Measurements from ENCODE around the gene SLC38A5. TPM values are rescaled to one million over a fixed set of nuclear protein-coding genes. Genes with fewer than 3 reads are reported as not detected.
"Not testable (repeated sequence)": the region's sequence is repeated elsewhere in the genome, so short reads cannot be mapped to it uniquely, and the experiment has no call there.

The SLC38A5 gene
- total RNA-seq, 4 donors from 2014 or later, result 5.7 to 14.3 (median 11.3) TPM

GRCh38 chrX:48456628-48457331 lies 13.3 kb downstream of the SLC38A5 start:
- TF ChIP-seq EP300 (IDR thresholded peaks at IDR 0.05; ENCODE audit: low read depth) (no peak), CTCF (IDR thresholded peaks at IDR 0.05) (no peak), POLR2A (IDR thresholded peaks at IDR 0.05) (no peak), POLR2AphosphoS5 (IDR thresholded peaks at IDR 0.05) (no peak)
- no peaks in the 10 kb centered on the region for H3K36me3 ChIP-seq
- 79% methylated on average over 6 of the region's 6 CpGs; no CpG with 5 or more reads in 1 of the 2 donors for WGBS, 2 donors (ENCODE audit: low coverage in 1 of 2)
- in situ Hi-C loops (cut with MboI; ENCODE audit: low pct_ligation_motif_present in 1 of 4, low pct_unique_long_range_greater_than_20kb in 1 of 4, low sequenced_read_pairs in 3 of 4), result no loop called here
- DNase-seq, result no peak
- H3K27ac ChIP-seq, result no peak overlapping the region
- H3K9me3 ChIP-seq, result no peaks in the 10 kb centered on the region
- intact Hi-C loops (cut with DNase I; ENCODE audit: low total_unique reads), result no loop called here
- H3K4me1 ChIP-seq, result no peaks in the 10 kb centered on the region
- H3K27me3 ChIP-seq, result no peaks in the 10 kb centered on the region
- no peak overlapping the region for H3K4me3 ChIP-seq

GRCh38 chrX:48451708-48452107 lies 18.4 kb downstream of the SLC38A5 start:
- intact Hi-C loops (cut with DNase I; ENCODE audit: low total_unique reads), result no loop called here
- no peak overlapping the region for H3K4me3 ChIP-seq
- no peaks in the 10 kb centered on the region for H3K27me3 ChIP-seq
- no peak for DNase-seq
- in situ Hi-C loops (cut with MboI; ENCODE audit: low pct_ligation_motif_present in 1 of 4, low pct_unique_long_range_greater_than_20kb in 1 of 4, low sequenced_read_pairs in 3 of 4), result no loop called here
- H3K27ac ChIP-seq, result no peak overlapping the region
- WGBS, 2 donors (ENCODE audit: low coverage in 1 of 2), result 8 to 47% methylated on average over 2 to 4 of the region's 4 CpGs
- H3K9me3 ChIP-seq, result no peaks in the 10 kb centered on the region
- H3K36me3 ChIP-seq, result no peaks in the 10 kb centered on the region
- no peaks in the 10 kb centered on the region for H3K4me1 ChIP-seq
- TF ChIP-seq POLR2A (IDR thresholded peaks at IDR 0.05) (no peak), POLR2AphosphoS5 (IDR thresholded peaks at IDR 0.05) (no peak), EP300 (IDR thresholded peaks at IDR 0.05; ENCODE audit: low read depth) (no peak), CTCF (IDR thresholded peaks at IDR 0.05) (no peak)

GRCh38 chrX:48450076-48450475 lies 20.0 kb downstream of the SLC38A5 start:
- H3K4me1 ChIP-seq, result no peaks in the 10 kb centered on the region
- no peak for DNase-seq
- intact Hi-C loops (cut with DNase I; ENCODE audit: low total_unique reads), result no loop called here
- no peak overlapping the region for H3K4me3 ChIP-seq
- in situ Hi-C loops (cut with MboI; ENCODE audit: low pct_ligation_motif_present in 1 of 4, low pct_unique_long_range_greater_than_20kb in 1 of 4, low sequenced_read_pairs in 3 of 4), result no loop called here
- no peaks in the 10 kb centered on the region for H3K9me3 ChIP-seq
- no peaks in the 10 kb centered on the region for H3K27me3 ChIP-seq
- H3K36me3 ChIP-seq, result no peaks in the 10 kb centered on the region
- TF ChIP-seq POLR2A (IDR thresholded peaks at IDR 0.05), result no peak
- no peak for TF ChIP-seq CTCF (IDR thresholded peaks at IDR 0.05)
- no peak for TF ChIP-seq EP300 (IDR thresholded peaks at IDR 0.05; ENCODE audit: low read depth)
- TF ChIP-seq POLR2AphosphoS5 (IDR thresholded peaks at IDR 0.05), result no peak
- no peak overlapping the region for H3K27ac ChIP-seq

GRCh38 chrX:48447201-48447600 lies 22.9 kb downstream of the SLC38A5 start:
- H3K9me3 ChIP-seq; H3K36me3 ChIP-seq; DNase-seq; intact Hi-C loops (cut with DNase I; ENCODE audit: low total_unique reads); H3K27me3 ChIP-seq; H3K27ac ChIP-seq; H3K4me1 ChIP-seq; H3K4me3 ChIP-seq; in situ Hi-C loops (cut with MboI; ENCODE audit: low pct_ligation_motif_present in 1 of 4, low pct_unique_long_range_greater_than_20kb in 1 of 4, low sequenced_read_pairs in 3 of 4): not testable (repeated sequence)
- 93% methylated on average over 6 of the region's 6 CpGs; no CpG with 5 or more reads in 1 of the 2 donors for WGBS, 2 donors (ENCODE audit: low coverage in 1 of 2)

GRCh38 chrX:48433713-48434112 lies 36.3 kb downstream of the SLC38A5 start:
- H3K36me3 ChIP-seq; H3K27ac ChIP-seq; in situ Hi-C loops (cut with MboI; ENCODE audit: low pct_ligation_motif_present in 1 of 4, low pct_unique_long_range_greater_than_20kb in 1 of 4, low sequenced_read_pairs in 3 of 4); intact Hi-C loops (cut with DNase I; ENCODE audit: low total_unique reads); H3K27me3 ChIP-seq; H3K4me1 ChIP-seq; H3K4me3 ChIP-seq; DNase-seq; H3K9me3 ChIP-seq: not testable (repeated sequence)
- 90% methylated on average over 13 of the region's 13 CpGs; no CpG with 5 or more reads in 1 of the 2 donors for WGBS, 2 donors (ENCODE audit: low coverage in 1 of 2)

GRCh38 chrX:48430166-48430565 lies 39.9 kb downstream of the SLC38A5 start:
- H3K36me3 ChIP-seq; H3K4me3 ChIP-seq; DNase-seq; intact Hi-C loops (cut with DNase I; ENCODE audit: low total_unique reads); H3K27me3 ChIP-seq; H3K27ac ChIP-seq; in situ Hi-C loops (cut with MboI; ENCODE audit: low pct_ligation_motif_present in 1 of 4, low pct_unique_long_range_greater_than_20kb in 1 of 4, low sequenced_read_pairs in 3 of 4); H3K9me3 ChIP-seq; H3K4me1 ChIP-seq: not testable (repeated sequence)
- WGBS, 2 donors (ENCODE audit: low coverage in 1 of 2), result 66 to 83% methylated on average over 1 to 4 of the region's 4 CpGs

GRCh38 chrX:48429606-48430005 lies 40.5 kb downstream of the SLC38A5 start:
- H3K27ac ChIP-seq; intact Hi-C loops (cut with DNase I; ENCODE audit: low total_unique reads); H3K4me1 ChIP-seq; H3K4me3 ChIP-seq; in situ Hi-C loops (cut with MboI; ENCODE audit: low pct_ligation_motif_present in 1 of 4, low pct_unique_long_range_greater_than_20kb in 1 of 4, low sequenced_read_pairs in 3 of 4); DNase-seq; H3K9me3 ChIP-seq; H3K27me3 ChIP-seq; H3K36me3 ChIP-seq: not testable (repeated sequence)
- 82% methylated on average over 5 of the region's 5 CpGs; no CpG with 5 or more reads in 1 of the 2 donors for WGBS, 2 donors (ENCODE audit: low coverage in 1 of 2)
